Esophagus squamous epithelium (tissue), 4 donors: ENCODE data around the gene TNFRSF12A.

Source experiments
- POLR2A ChIP-seq, 4 donors: fragments of 450-650 bp; IDR thresholded peaks; one replicate each; pipeline ENCODE4 v1.6.1; 2017; ENCODE audit warnings: antibody characterized with exemption in 4 of 4, mild to moderate bottlenecking in 4 of 4, moderate library complexity in 3 of 4
- TF ChIP-seq, protein P1 (sequence below), 6 experiments: fragments of 450-650 bp in 4 of 6; fragments of 200-600 bp in 2 of 6; sonication (generic) in 2 of 6; IDR thresholded peaks; one replicate each; pipeline ENCODE4 v1.5.1; 2016 to 2019; ENCODE audit warnings: antibody characterized with exemption in 6 of 6, mild to moderate bottlenecking in 4 of 6, moderate library complexity in 4 of 6

DNA sequence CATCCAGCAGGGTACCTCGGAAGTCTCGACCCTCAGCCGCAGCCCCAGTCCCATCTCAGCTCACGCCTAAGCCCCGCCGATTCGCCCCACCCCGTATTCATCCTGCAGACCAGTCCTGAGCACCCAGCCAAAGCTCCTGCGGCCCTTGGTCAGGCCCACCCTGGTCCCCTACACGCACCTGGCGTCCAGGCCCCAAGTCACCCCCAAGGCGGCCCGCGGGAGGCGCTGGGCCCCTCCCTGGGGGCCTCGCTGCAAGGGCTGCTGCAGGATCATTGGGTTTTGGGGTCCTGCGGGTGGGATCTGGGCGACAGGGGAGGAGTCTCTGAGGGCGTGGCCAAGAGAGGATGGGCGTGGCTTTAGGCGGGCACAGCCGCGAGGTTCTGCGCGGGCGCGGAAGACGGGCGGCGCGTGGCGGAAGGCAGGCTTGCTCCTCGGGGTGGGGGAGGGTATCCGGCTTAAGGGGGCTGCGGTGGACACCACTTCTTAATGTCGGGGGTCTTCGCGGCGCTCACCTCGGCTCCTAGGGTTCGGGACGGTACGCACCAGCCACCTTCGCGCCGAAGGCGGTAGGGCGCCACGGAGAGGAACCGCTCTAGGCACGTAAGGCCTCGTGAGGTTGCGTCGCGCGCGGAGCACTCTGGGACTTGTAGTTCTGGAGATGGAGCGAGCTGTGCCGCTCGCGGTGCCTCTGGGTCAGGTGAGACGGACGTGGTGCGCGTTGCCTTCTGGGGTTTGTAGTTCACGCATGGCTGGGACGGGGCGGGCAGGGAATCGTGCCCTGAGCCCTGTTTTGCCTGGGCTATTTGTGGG is 3.7 kb downstream of the TNFRSF12A start, which contains the start of the genes HCFC1R1 and THOC6:
- TF ChIP-seq, protein P1, sequence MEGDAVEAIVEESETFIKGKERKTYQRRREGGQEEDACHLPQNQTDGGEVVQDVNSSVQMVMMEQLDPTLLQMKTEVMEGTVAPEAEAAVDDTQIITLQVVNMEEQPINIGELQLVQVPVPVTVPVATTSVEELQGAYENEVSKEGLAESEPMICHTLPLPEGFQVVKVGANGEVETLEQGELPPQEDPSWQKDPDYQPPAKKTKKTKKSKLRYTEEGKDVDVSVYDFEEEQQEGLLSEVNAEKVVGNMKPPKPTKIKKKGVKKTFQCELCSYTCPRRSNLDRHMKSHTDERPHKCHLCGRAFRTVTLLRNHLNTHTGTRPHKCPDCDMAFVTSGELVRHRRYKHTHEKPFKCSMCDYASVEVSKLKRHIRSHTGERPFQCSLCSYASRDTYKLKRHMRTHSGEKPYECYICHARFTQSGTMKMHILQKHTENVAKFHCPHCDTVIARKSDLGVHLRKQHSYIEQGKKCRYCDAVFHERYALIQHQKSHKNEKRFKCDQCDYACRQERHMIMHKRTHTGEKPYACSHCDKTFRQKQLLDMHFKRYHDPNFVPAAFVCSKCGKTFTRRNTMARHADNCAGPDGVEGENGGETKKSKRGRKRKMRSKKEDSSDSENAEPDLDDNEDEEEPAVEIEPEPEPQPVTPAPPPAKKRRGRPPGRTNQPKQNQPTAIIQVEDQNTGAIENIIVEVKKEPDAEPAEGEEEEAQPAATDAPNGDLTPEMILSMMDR (IDR thresholded peaks at IDR 0.05) = peak in 2 of 6 experiments; percentile 2 to 33
- TF ChIP-seq POLR2A (IDR thresholded peaks at IDR 0.05) = peak in 2 of 4 donors; percentile 62 to 66
